ENCODE results near the gene ITGB5.

DNA sequence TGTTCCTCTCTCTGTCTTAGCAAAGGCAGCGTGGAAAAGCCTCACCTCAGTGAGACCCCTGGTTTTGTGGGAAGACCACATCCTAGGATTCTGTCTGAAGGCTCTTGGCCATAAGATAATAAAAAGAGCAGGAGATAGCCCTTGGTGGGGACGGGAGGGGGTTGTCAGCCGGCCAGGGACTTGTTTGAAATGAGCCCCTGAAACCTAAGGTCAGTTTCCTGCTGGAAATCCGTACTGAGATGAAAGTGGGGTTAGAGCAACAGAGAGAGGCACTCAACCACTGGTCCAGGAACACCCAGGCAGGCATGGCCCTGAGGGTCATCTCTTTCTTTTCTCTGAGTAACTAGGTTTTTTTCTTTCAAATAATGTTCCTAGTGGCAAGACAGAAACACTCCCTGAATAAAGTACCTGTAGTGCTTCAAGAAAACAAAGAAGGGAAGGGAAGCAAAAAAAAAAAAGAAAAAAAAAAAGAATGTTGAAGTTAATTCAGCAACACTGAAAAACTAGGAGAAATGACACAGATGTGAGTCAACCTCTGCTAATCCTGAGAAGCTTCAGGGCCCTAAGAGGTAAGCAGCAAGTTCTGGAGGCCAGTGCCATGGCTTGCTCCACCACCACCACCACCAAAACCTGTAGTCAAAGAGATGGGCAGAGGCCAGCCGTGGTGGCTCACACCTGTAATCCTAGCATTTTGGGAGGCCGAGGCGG lies 3.2 kb downstream of the ITGB5 start:
- TF ChIP-seq, protein P1, sequence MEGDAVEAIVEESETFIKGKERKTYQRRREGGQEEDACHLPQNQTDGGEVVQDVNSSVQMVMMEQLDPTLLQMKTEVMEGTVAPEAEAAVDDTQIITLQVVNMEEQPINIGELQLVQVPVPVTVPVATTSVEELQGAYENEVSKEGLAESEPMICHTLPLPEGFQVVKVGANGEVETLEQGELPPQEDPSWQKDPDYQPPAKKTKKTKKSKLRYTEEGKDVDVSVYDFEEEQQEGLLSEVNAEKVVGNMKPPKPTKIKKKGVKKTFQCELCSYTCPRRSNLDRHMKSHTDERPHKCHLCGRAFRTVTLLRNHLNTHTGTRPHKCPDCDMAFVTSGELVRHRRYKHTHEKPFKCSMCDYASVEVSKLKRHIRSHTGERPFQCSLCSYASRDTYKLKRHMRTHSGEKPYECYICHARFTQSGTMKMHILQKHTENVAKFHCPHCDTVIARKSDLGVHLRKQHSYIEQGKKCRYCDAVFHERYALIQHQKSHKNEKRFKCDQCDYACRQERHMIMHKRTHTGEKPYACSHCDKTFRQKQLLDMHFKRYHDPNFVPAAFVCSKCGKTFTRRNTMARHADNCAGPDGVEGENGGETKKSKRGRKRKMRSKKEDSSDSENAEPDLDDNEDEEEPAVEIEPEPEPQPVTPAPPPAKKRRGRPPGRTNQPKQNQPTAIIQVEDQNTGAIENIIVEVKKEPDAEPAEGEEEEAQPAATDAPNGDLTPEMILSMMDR (IDR thresholded peaks at IDR 0.05) = no peak
- no peak for TF ChIP-seq EZH2 (IDR thresholded peaks at IDR 0.05; ENCODE audit: borderline replicate concordance, insufficient read depth, low read depth, low read length, poor library complexity, severe bottlenecking)
